ENCODE results near the gene C9orf50.

- TF ChIP-seq, protein P1, sequence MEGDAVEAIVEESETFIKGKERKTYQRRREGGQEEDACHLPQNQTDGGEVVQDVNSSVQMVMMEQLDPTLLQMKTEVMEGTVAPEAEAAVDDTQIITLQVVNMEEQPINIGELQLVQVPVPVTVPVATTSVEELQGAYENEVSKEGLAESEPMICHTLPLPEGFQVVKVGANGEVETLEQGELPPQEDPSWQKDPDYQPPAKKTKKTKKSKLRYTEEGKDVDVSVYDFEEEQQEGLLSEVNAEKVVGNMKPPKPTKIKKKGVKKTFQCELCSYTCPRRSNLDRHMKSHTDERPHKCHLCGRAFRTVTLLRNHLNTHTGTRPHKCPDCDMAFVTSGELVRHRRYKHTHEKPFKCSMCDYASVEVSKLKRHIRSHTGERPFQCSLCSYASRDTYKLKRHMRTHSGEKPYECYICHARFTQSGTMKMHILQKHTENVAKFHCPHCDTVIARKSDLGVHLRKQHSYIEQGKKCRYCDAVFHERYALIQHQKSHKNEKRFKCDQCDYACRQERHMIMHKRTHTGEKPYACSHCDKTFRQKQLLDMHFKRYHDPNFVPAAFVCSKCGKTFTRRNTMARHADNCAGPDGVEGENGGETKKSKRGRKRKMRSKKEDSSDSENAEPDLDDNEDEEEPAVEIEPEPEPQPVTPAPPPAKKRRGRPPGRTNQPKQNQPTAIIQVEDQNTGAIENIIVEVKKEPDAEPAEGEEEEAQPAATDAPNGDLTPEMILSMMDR (IDR thresholded peaks at IDR 0.05 in 8 of 11, conservative IDR thresholded peaks at IDR 0.05 in 3 of 11) = no peak
- TF ChIP-seq POLR2A (IDR thresholded peaks at IDR 0.05) = no peak
- TF ChIP-seq POLR2AphosphoS5 (IDR thresholded peaks at IDR 0.05) = no peak
These were observed 7.3 kb downstream of the C9orf50 start for GRCh38 chr9:129613520-129614175.

Measured in spleen (tissue), 7 donors.